Smooth muscle cell of the brain vasculature (primary cell): Measurements from ENCODE around the gene GAB2.

ENCODE experiments used
- DNase-seq: peaks from one replicate; pipeline ENCODE4 v3.0.0-alpha.2; 2012; ENCODE audit warnings: low read depth, low spot score

GAB2 gene

GRCh38 chr11:78400702-78401101 is 16.9 kb downstream of the GAB2 start:
- no peak for DNase-seq

DNA sequence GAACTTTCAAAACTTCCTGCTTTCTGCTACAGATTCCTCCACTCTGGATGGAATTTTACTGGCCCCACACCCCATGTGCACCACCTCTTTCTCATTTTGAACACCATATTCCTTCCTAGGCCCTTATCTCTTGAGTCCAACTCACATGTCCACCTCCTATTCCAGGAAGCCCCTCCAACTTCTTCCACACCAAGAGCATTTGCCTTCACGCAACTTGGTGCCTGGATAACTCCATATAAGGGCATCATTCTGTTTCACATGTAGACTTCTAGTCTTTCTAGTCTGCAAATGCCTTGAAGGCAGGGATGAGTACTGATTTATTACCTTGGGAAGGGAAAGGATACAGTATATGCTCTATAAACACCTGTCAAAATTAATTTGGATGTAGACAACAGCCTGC is 17.5 kb downstream of the GAB2 start:
- no peak for DNase-seq

DNA sequence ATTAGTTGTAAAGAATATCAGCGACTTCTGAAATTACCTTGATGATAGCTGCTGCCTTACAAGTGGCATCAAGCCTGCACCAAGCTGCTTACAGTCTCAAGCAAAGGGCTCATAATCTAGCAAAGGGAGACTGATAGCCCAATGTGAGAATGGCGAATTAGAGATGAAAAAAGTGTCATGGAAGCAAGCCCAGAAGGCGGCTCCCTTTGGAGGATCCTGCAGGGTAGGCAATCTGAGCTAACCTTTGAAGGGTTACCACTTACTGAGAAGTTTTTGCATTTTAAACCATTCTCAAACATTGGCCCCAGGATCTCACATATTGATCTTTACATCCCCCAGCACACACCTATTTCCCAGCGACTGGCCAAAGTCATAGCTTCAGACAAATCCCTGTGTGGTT is 18.5 kb downstream of the GAB2 start:
- DNase-seq: no peak

DNA sequence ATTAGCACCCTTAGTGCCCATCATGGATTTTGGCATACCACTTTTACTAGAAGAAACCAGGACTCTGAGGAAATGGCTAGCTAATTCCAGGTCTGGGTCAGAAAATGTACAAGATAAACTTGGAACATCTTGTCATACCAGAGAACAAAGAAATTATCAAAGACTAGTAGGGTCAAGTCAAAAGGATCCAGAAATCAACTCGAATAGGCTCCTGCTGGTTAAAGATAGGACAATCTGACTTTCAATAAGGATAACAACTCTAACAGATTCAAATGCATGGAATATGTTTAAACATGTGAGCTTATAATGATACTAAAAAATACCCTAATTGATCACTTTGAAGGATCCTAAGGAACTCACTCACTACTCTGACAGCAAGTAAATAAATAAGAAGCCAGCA is 18.9 kb downstream of the GAB2 start:
- no peak for DNase-seq

DNA sequence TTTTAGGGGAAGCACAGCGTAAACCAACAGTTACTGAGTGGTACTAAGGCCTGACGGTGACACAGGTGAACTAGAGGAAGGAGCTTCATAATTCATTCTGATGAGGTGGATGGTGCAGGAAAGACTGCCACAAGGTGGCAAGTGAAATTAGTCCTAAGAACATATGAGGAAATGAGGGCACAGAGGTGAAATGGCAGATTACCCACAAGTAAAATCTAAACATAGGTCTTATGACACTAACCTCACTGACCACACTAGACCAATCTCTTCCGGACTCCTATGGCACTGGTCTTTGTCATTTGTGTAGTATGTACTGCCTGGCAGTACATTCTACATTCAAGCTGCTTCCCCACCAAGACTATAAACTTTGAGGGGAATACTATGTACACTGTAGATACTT is 20.2 kb downstream of the GAB2 start:
- DNase-seq: no peak

DNA sequence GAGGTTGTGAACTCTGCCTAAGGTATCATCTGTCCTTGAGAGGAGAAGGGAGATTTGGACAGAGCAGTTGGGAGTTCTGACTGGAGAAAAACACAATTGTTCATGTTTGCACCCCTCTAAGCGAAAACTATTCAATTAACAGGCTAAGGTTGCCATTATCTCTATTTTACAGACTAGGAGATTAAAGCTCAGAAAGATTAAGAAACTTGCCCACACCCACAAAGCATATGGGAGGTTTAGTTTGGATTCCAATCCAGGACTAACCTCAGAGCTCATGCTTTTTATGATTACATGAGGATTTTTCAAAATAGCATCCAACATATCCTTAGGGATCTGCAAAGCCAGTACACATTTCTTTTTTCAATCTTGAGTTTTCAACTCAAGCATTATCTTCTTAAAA is 22.0 kb downstream of the GAB2 start:
- DNase-seq: no peak

- DNase-seq: no peak
These were observed 24.8 kb downstream of the GAB2 start for GRCh38 chr11:78392854-78393253.

- DNase-seq: no peak
These were observed 26.2 kb downstream of the GAB2 start for GRCh38 chr11:78391424-78391823.

GRCh38 chr11:78390809-78391208 is 26.8 kb downstream of the GAB2 start:
- no peak for DNase-seq

GRCh38 chr11:78386215-78386941 is 31.2 kb downstream of the GAB2 start:
- DNase-seq: no peak

DNA sequence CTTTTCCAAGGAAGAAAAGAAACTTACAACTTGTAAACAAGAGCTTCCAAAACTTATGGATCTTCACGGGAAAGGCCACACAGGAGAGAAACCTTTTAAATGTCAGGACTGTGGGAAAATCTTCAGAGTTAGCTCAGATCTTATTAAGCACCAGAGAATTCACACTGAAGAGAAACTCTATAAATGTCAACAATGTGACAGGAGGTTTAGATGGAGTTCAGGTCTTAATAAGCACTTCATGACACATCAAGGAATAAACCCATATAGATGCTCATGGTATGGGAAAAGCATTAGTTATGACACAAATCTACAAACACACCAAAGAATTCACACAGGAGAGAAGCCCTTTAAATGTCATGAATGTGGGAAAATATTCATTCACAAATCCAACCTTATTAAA is 32.4 kb downstream of the GAB2 start:
- DNase-seq: no peak

- DNase-seq: no peak
These were observed 33.4 kb downstream of the GAB2 start for GRCh38 chr11:78384231-78384630.

DNA sequence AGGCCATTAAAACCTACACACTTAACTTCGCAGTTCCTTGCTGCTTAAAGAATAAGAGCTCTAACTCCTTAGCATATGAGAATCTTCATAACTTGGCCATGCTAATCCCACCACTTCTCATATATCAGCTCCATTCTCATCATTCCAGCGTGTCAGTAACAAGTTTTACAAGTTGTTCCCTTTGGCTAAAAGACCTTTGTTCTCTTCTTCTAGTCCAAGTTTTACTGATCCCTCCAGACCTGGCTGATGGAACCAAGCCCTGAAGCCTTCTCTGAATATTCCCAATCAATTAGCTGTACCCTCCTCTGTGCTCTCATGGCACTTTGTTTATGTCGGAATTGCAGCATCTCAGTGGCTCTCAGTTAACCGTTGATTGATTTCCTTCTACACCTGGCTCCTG is 35.8 kb downstream of the GAB2 start:
- DNase-seq: no peak

- DNase-seq: no peak
These were observed 37.0 kb downstream of the GAB2 start for GRCh38 chr11:78380615-78381051.

- no peak for DNase-seq
These were observed 38.5 kb downstream of the GAB2 start for GRCh38 chr11:78379039-78379670.

- no peak for DNase-seq
These were observed 39.8 kb downstream of the GAB2 start for GRCh38 chr11:78377625-78378418.

- DNase-seq: no peak
These were observed 40.8 kb downstream of the GAB2 start for GRCh38 chr11:78376858-78377257.

GRCh38 chr11:78374917-78375316 is 42.7 kb downstream of the GAB2 start:
- DNase-seq: no peak

- no peak for DNase-seq
These were observed 43.9 kb downstream of the GAB2 start for GRCh38 chr11:78373689-78374088.

- DNase-seq: no peak
These were observed 45.4 kb downstream of the GAB2 start for GRCh38 chr11:78372114-78372768.

DNA sequence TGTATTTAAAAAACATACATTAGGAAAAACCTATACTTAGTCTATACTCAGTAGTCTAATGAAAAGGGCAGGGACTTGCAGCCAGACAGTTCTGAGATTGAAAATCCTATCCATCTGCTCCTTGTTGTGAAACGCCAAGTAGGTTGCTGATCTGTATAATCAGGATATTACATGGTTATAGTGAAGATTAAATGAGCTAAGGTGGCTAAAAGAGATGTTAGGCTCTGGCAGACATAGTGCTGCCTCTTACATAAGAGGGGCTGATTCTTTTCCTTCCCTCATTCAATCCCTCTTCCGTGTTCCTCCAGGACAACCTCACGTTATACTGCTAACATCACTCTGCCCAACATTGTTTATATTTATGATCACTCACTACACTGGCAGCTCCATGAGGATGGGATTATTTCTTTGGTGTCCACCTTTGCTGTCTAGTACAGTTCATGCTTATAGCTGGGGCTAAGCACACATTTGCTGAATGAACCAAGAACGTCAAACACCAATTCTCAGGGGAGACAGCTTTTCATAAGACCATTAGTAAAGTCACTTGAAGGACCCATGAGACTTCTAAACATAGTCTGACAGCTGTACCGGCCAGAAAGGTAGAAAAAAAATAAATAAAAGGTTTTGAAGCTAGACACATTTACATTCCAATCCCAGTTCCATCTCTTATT is 46.3 kb downstream of the GAB2 start:
- DNase-seq: no peak
